ENCODE results near the gene TCEAL3. TPM values are rescaled to one million over a fixed set of nuclear protein-coding genes. Genes with fewer than 3 reads are reported as not detected.

TCEAL3 gene
- total RNA-seq (1 to 10 TPM in 4 of 5 experiments, under 1 TPM in 1; 0.60 to 6.1 (median 4.2) TPM), polyA plus RNA-seq (1 to 10 TPM; 4.6 to 5.4 TPM), total RNA-seq (4.3 reads per million, percentile 22 among the genes with 10 or more reads in this experiment)

- H3K9me3 ChIP-seq (ENCODE audit: control insufficient read depth in 2 of 3, low read length in 3 of 3), result no peaks in the 10 kb centered on the region
- ATAC-seq, result peak; percentile 90
- ChIA-PET CTCF (no interaction called here), POLR2A (no interaction called here)
- H3K4me3 Mint-ChIP-seq, result peak within 1 kb of the TSS; percentile 47 to 93 (median 82)
- peak within 1 kb of the TSS; percentile 74 for H3K27ac ChIP-seq (ENCODE audit: low read depth, low read length)
- H3K4me1 Mint-ChIP-seq, result peaks cover 0 to 9% (median 7%) of the 10 kb centered on the region in 7 donors
- peak within 1 kb of the TSS in 8 of 9 donors; percentile 63 to 90 (median 79) for H3K27ac Mint-ChIP-seq
- peaks cover 0 to 3% (median 0%) of the 10 kb centered on the region in 5 donors for H3K36me3 Mint-ChIP-seq
- no peaks in the 10 kb centered on the region for H3K9me3 Mint-ChIP-seq
- H3K27me3 ChIP-seq (ENCODE audit: control insufficient read depth in 2 of 2, insufficient read depth in 2 of 2, low read length in 2 of 2), result no peaks in the 10 kb centered on the region
- no peaks in the 10 kb centered on the region for H3K4me1 ChIP-seq (ENCODE audit: control insufficient read depth in 2 of 2, insufficient read depth in 2 of 2, low read length in 2 of 2)
- peak within 1 kb of the TSS; percentile 56 for H3K4me3 ChIP-seq (ENCODE audit: low read length)
- peaks cover 0 to 19% (median 0%) of the 10 kb centered on the region in 5 donors for H3K27me3 Mint-ChIP-seq
- intact Hi-C loops (cut with micrococcal nuclease), result loop anchor here in 1 of 2 donors (2.0 to 5.0 kb wide), 2 partner anchors 21 to 80 kb away; partner anchors contain the start of genes MORF4L2 and TCEAL1
- DNase-seq, result peak in 7 of 9 donors; percentile 15 to 31 (median 25)
- no peaks in the 10 kb centered on the region for H3K36me3 ChIP-seq (ENCODE audit: control insufficient read depth in 2 of 3, insufficient read depth in 3 of 3, low read length in 3 of 3)
These were observed at the start of gene TCEAL3 for GRCh38 chrX:103607364-103608305. TSS of gene TCEAL3 (plus strand) at chrX:103607963. CDS start at chrX:103609065, 1,102 bp downstream.

GRCh38 chrX:103560256-103560655, 47.5 kb upstream of the TCEAL3 start:
- H3K4me3 Mint-ChIP-seq, result no peak overlapping the region
- no peak overlapping the region for H3K27ac Mint-ChIP-seq
- H3K27me3 Mint-ChIP-seq, result peaks cover 0 to 9% (median 4%) of the 10 kb centered on the region in 5 donors
- Histone ChIP-seq H3K27me3 (ENCODE audit: control insufficient read depth in 2 of 2, insufficient read depth in 2 of 2, low read length in 2 of 2) (no peaks in the 10 kb centered on the region), H3K9me3 (ENCODE audit: control insufficient read depth in 2 of 3, low read length in 3 of 3) (no peaks in the 10 kb centered on the region), H3K4me3 (ENCODE audit: low read length) (no peak overlapping the region), H3K27ac (ENCODE audit: low read depth, low read length) (no peak overlapping the region), H3K36me3 (ENCODE audit: control insufficient read depth in 2 of 3, insufficient read depth in 3 of 3, low read length in 3 of 3) (no peaks in the 10 kb centered on the region), H3K4me1 (ENCODE audit: control insufficient read depth in 2 of 2, insufficient read depth in 2 of 2, low read length in 2 of 2) (no peaks in the 10 kb centered on the region)
- CTCF ChIA-PET, result no interaction called here
- DNase-seq (no peak), ATAC-seq (no peak)
- H3K36me3 Mint-ChIP-seq, result no peaks in the 10 kb centered on the region
- no peaks in the 10 kb centered on the region for H3K4me1 Mint-ChIP-seq
- H3K9me3 Mint-ChIP-seq, result no peaks in the 10 kb centered on the region
- intact Hi-C loops (cut with micrococcal nuclease), result no loop called here
- POLR2A ChIA-PET, result no interaction called here

GRCh38 chrX:103562801-103563200, 45.0 kb upstream of the TCEAL3 start:
- Mint-ChIP-seq H3K27me3 (peaks cover 0 to 9% (median 4%) of the 10 kb centered on the region in 5 donors), H3K27ac (no peak overlapping the region), H3K4me1 (no peaks in the 10 kb centered on the region), H3K4me3 (no peak overlapping the region), H3K9me3 (no peaks in the 10 kb centered on the region), H3K36me3 (no peaks in the 10 kb centered on the region)
- POLR2A ChIA-PET, result no interaction called here
- Histone ChIP-seq H3K27me3 (ENCODE audit: control insufficient read depth in 2 of 2, insufficient read depth in 2 of 2, low read length in 2 of 2) (no peaks in the 10 kb centered on the region), H3K27ac (ENCODE audit: low read depth, low read length) (no peak overlapping the region), H3K4me3 (ENCODE audit: low read length) (no peak overlapping the region), H3K36me3 (ENCODE audit: control insufficient read depth in 2 of 3, insufficient read depth in 3 of 3, low read length in 3 of 3) (no peaks in the 10 kb centered on the region), H3K4me1 (ENCODE audit: control insufficient read depth in 2 of 2, insufficient read depth in 2 of 2, low read length in 2 of 2) (no peaks in the 10 kb centered on the region), H3K9me3 (ENCODE audit: control insufficient read depth in 2 of 3, low read length in 3 of 3) (no peaks in the 10 kb centered on the region)
- CTCF ChIA-PET, result interaction anchor here (0.5 kb wide), 1 partner anchor 628 kb away, joined by 3 read pairs; no protein-coding TSS in a partner anchor
- intact Hi-C loops (cut with micrococcal nuclease), result no loop called here
- DNase-seq (no peak), ATAC-seq (no peak)

GRCh38 chrX:103565197-103565596, 42.6 kb upstream of the TCEAL3 start:
- no peak for ATAC-seq
- peaks cover 0 to 9% (median 4%) of the 10 kb centered on the region in 5 donors for H3K27me3 Mint-ChIP-seq

GRCh38 chrX:103565752-103566151, 42.0 kb upstream of the TCEAL3 start:
- H3K27me3 Mint-ChIP-seq, result peaks cover 0 to 9% (median 4%) of the 10 kb centered on the region in 5 donors
- CTCF ChIA-PET, result no interaction called here

More at GRCh38 chrX:103565197-103565596, 42.6 kb upstream of the TCEAL3 start:
- H3K9me3 ChIP-seq (ENCODE audit: control insufficient read depth in 2 of 3, low read length in 3 of 3), result no peaks in the 10 kb centered on the region
- no peaks in the 10 kb centered on the region for H3K36me3 ChIP-seq (ENCODE audit: control insufficient read depth in 2 of 3, insufficient read depth in 3 of 3, low read length in 3 of 3)
- no peaks in the 10 kb centered on the region for H3K4me1 ChIP-seq (ENCODE audit: control insufficient read depth in 2 of 2, insufficient read depth in 2 of 2, low read length in 2 of 2)
- Mint-ChIP-seq H3K9me3 (no peaks in the 10 kb centered on the region), H3K27ac (no peak overlapping the region), H3K36me3 (no peaks in the 10 kb centered on the region), H3K4me3 (no peak overlapping the region), H3K4me1 (no peaks in the 10 kb centered on the region)
- H3K27ac ChIP-seq (ENCODE audit: low read depth, low read length), result no peak overlapping the region
- H3K27me3 ChIP-seq (ENCODE audit: control insufficient read depth in 2 of 2, insufficient read depth in 2 of 2, low read length in 2 of 2), result no peaks in the 10 kb centered on the region
- H3K4me3 ChIP-seq (ENCODE audit: low read length), result no peak overlapping the region
- no peak for DNase-seq
- intact Hi-C loops (cut with micrococcal nuclease), result no loop called here
- CTCF ChIA-PET, result no interaction called here
- POLR2A ChIA-PET, result no interaction called here

GRCh38 chrX:103571121-103571520, 36.6 kb upstream of the TCEAL3 start:
- Mint-ChIP-seq H3K4me1 (no peaks in the 10 kb centered on the region), H3K9me3 (no peaks in the 10 kb centered on the region), H3K27me3 (peaks cover 0 to 11% (median 0%) of the 10 kb centered on the region in 5 donors), H3K27ac (no peak overlapping the region), H3K36me3 (no peaks in the 10 kb centered on the region), H3K4me3 (no peak overlapping the region)
- Histone ChIP-seq H3K27ac (ENCODE audit: low read depth, low read length) (no peak overlapping the region), H3K36me3 (ENCODE audit: control insufficient read depth in 2 of 3, insufficient read depth in 3 of 3, low read length in 3 of 3) (no peaks in the 10 kb centered on the region), H3K27me3 (ENCODE audit: control insufficient read depth in 2 of 2, insufficient read depth in 2 of 2, low read length in 2 of 2) (no peaks in the 10 kb centered on the region), H3K4me1 (ENCODE audit: control insufficient read depth in 2 of 2, insufficient read depth in 2 of 2, low read length in 2 of 2) (no peaks in the 10 kb centered on the region), H3K4me3 (ENCODE audit: low read length) (no peak overlapping the region), H3K9me3 (ENCODE audit: control insufficient read depth in 2 of 3, low read length in 3 of 3) (no peaks in the 10 kb centered on the region)
- ChIA-PET CTCF (no interaction called here), POLR2A (no interaction called here)
- intact Hi-C loops (cut with micrococcal nuclease), result no loop called here
- ATAC-seq (no peak), DNase-seq (no peak)

More at GRCh38 chrX:103565752-103566151, 42.0 kb upstream of the TCEAL3 start:
- no peak overlapping the region for H3K4me3 Mint-ChIP-seq
- ATAC-seq, result no peak
- Histone ChIP-seq H3K9me3 (ENCODE audit: control insufficient read depth in 2 of 3, low read length in 3 of 3) (no peaks in the 10 kb centered on the region), H3K4me3 (ENCODE audit: low read length) (no peak overlapping the region), H3K36me3 (ENCODE audit: control insufficient read depth in 2 of 3, insufficient read depth in 3 of 3, low read length in 3 of 3) (no peaks in the 10 kb centered on the region), H3K27me3 (ENCODE audit: control insufficient read depth in 2 of 2, insufficient read depth in 2 of 2, low read length in 2 of 2) (no peaks in the 10 kb centered on the region), H3K27ac (ENCODE audit: low read depth, low read length) (no peak overlapping the region), H3K4me1 (ENCODE audit: control insufficient read depth in 2 of 2, insufficient read depth in 2 of 2, low read length in 2 of 2) (no peaks in the 10 kb centered on the region)
- POLR2A ChIA-PET, result no interaction called here
- H3K4me1 Mint-ChIP-seq, result no peaks in the 10 kb centered on the region
- no peak for DNase-seq
- no peaks in the 10 kb centered on the region for H3K36me3 Mint-ChIP-seq
- no peak overlapping the region for H3K27ac Mint-ChIP-seq
- intact Hi-C loops (cut with micrococcal nuclease), result no loop called here
- no peaks in the 10 kb centered on the region for H3K9me3 Mint-ChIP-seq

Measured in naive thymus-derived CD4-positive, alpha-beta T cell (primary cell).